ENCODE data around the gene SCCPDH.

The SCCPDH gene

DNA sequence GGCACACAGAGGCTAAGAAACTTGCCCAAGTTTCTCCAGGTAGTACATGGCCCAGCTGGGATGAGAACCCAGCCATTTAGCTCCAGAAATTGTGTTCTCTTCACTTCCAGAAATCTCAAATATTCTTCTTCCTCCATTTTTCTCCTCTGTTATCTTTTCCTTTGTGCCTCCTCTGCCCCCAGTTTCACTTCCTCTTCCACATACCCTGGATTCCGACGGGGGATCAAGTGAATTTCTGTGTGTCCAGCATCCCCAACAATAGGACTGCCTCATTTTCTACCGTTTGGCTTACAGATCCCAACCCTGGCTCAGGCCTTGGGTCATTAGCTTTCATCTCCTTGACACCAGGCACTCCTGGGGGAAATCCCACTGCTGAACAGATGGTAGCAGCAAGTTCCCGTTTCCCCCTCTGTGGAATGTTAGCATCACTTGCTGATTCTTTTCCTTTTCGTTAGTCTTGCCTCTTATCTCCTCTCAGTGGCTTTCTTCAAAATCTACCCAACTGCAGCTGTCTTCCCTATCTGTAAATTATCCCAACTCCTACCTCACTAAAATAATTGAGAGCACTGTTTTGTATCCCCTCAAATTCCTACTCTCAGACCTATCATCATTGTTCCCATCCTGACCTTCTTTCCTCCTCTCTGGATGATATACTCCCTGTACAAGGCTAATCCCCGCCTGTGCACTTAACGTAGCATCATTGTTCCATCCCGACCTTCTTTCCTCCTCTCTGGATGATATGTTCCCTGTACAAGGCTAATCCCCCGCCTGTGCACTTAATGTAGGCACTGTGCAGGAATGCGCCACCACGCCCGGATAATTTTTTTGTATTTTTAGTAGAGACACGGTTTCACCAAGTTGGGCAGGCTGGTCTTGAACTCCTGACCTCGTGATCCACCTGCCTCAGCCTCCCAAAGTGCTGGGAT is 36.5 kb downstream of the SCCPDH start:
- POLR2A ChIA-PET, result no interaction called here
- no peak for DNase-seq (ENCODE audit: extremely low spot score)

DNA sequence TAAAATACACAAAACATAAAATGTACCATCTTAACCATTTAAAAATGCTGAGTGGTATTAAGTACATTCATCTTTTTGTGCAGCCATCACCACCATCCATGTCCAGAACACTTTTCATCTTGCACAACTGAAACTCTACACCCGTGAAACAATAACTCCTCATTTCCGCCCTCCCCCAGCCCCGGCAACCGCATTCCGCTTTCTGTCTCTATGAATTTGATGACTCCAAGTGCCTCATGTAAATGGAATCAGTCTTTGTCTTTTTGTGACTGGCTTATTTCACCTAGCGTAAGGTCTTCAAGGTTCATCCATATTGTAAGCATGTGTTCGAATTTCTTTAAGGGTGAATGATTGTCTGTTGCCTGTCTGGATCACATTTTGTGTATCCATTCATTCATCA is 37.2 kb downstream of the SCCPDH start:
- ChIA-PET POLR2A (no interaction called here), CTCF (no interaction called here)
- no peak for DNase-seq (ENCODE audit: extremely low spot score)
- TF ChIP-seq TARDBP (IDR thresholded peaks at IDR 0.05) (no peak), BHLHE40 (IDR thresholded peaks at IDR 0.05; ENCODE audit: borderline replicate concordance) (no peak), HDGF (IDR thresholded peaks at IDR 0.05; ENCODE audit: borderline replicate concordance) (no peak), FOXK2 (IDR thresholded peaks at IDR 0.05) (no peak)

More for the DNA sequence above, 36.5 kb downstream of the SCCPDH start:
- CTCF ChIA-PET, result no interaction called here
- no peak for TF ChIP-seq L3MBTL2 (conservative IDR thresholded peaks at IDR 0.05)
- TF ChIP-seq ZNF384 (IDR thresholded peaks at IDR 0.05), result no peak
- no peak for TF ChIP-seq BHLHE40 (IDR thresholded peaks at IDR 0.05; ENCODE audit: borderline replicate concordance)
- no peak for TF ChIP-seq FOXM1 (IDR thresholded peaks at IDR 0.05; ENCODE audit: borderline replicate concordance)
- TF ChIP-seq, protein P1, sequence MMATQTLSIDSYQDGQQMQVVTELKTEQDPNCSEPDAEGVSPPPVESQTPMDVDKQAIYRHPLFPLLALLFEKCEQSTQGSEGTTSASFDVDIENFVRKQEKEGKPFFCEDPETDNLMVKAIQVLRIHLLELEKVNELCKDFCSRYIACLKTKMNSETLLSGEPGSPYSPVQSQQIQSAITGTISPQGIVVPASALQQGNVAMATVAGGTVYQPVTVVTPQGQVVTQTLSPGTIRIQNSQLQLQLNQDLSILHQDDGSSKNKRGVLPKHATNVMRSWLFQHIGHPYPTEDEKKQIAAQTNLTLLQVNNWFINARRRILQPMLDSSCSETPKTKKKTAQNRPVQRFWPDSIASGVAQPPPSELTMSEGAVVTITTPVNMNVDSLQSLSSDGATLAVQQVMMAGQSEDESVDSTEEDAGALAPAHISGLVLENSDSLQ (IDR thresholded peaks at IDR 0.05), result no peak
- no peak for TF ChIP-seq HDGF (IDR thresholded peaks at IDR 0.05; ENCODE audit: borderline replicate concordance)
- TF ChIP-seq SP1 (IDR thresholded peaks at IDR 0.05), result no peak
- TF ChIP-seq ARNT (IDR thresholded peaks at IDR 0.05), result no peak

DNA sequence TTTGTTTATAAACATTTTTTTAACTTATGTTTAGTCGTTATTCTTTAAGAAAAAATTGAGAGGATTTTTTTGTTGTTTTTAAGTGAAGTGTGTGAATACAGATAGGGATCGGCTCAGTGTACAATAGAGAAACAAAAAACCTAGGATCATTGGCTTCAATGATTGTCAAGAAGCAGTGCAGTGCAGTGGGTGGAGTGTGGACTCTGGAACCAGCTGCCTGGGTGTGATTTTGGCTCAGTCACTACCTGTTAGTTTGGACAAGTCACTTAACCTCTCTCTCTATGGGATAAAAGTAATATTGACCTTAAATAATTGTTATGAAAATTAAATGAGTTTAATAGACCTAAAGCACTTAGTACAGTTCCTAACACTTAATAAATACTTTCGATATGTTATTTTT is 41.3 kb downstream of the SCCPDH start:
- ChIA-PET POLR2A (no interaction called here), CTCF (no interaction called here)
- DNase-seq (ENCODE audit: extremely low spot score), result no peak
- TF ChIP-seq LEF1 (IDR thresholded peaks at IDR 0.05; ENCODE audit: borderline replicate concordance), result no peak
- TF ChIP-seq CTBP1 (IDR thresholded peaks at IDR 0.05; ENCODE audit: borderline replicate concordance), result no peak
- no peak for TF ChIP-seq BHLHE40 (IDR thresholded peaks at IDR 0.05; ENCODE audit: borderline replicate concordance)
- no peak for TF ChIP-seq SP1 (IDR thresholded peaks at IDR 0.05)
- TF ChIP-seq L3MBTL2 (conservative IDR thresholded peaks at IDR 0.05), result no peak
- TF ChIP-seq, protein P1 (IDR thresholded peaks at IDR 0.05), result no peak
- TF ChIP-seq ZNF384 (IDR thresholded peaks at IDR 0.05), result no peak
- TF ChIP-seq NFRKB (IDR thresholded peaks at IDR 0.05), result no peak
- no peak for TF ChIP-seq ELF4 (IDR thresholded peaks at IDR 0.05)
- no peak for TF ChIP-seq SUZ12 (IDR thresholded peaks at IDR 0.05)
- TF ChIP-seq ARNT (IDR thresholded peaks at IDR 0.05), result no peak
- no peak for TF ChIP-seq FOXA1 (IDR thresholded peaks at IDR 0.05)
- no peak for TF ChIP-seq FOXK2 (IDR thresholded peaks at IDR 0.05)
- no peak for TF ChIP-seq TARDBP (IDR thresholded peaks at IDR 0.05)
- TF ChIP-seq HDGF (IDR thresholded peaks at IDR 0.05; ENCODE audit: borderline replicate concordance), result no peak

DNA sequence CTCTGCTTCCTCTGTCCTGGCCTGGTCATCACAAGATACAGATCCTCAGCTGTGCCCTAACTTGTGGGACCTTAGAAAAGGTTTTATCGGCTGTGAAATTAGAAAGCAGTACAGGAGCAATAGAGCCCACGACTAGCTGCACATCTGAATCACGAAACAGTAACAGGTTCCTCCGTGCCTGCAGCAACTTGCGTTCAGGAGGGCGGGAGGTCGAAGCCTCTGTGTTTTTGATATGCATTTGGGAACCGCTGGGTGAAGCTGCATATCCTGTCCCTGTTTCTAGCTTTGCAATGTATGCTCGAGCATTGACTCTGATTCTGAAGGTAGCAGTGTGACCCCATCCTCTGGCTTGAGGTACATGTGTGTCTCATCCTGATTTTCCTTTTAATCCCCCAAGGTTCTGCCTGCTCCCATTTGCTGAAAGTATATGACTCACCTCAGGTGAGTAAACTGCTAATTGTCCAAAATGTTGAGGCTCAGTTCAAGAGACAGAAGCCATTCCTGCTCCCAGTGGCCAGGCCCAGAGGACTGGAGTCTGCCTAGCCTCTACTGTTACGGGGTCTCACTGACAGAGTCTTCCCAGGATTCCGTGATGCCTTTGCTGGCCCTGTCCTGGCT is 44.3 kb downstream of the SCCPDH start:
- POLR2A ChIA-PET, result no interaction called here
- CTCF ChIA-PET, result no interaction called here

DNA sequence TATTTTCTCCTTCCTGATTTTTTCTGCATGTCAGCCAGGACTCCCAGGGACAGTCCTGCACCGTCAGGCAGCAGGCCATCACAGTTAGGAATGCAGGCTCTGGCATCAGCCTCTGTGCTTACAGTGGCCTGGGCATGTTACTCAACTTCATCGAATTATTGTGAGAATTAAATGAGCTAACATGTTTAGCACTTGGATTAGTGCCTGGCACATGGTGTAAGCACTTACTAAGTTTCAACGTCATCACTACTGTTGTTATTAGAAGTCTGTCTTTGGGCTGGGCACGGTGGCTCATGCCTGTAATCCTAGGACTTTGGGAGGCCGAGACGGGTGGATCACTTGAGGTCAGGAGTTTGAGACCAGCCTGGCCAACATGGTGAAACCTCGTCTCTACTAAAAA is 45.1 kb downstream of the SCCPDH start:
- ChIA-PET CTCF (no interaction called here), POLR2A (no interaction called here)
- no peak for DNase-seq (ENCODE audit: extremely low spot score)
- TF ChIP-seq, protein P1 (IDR thresholded peaks at IDR 0.05), result no peak
- TF ChIP-seq BHLHE40 (IDR thresholded peaks at IDR 0.05; ENCODE audit: borderline replicate concordance), result no peak
- TF ChIP-seq FOXK2 (IDR thresholded peaks at IDR 0.05), result no peak
- no peak for TF ChIP-seq ARNT (IDR thresholded peaks at IDR 0.05)
- no peak for TF ChIP-seq FOXA1 (IDR thresholded peaks at IDR 0.05)
- no peak for TF ChIP-seq NFRKB (IDR thresholded peaks at IDR 0.05)
- TF ChIP-seq ZNF384 (IDR thresholded peaks at IDR 0.05), result no peak
- TF ChIP-seq HDGF (IDR thresholded peaks at IDR 0.05; ENCODE audit: borderline replicate concordance), result no peak
- TF ChIP-seq ELF4 (IDR thresholded peaks at IDR 0.05), result no peak
- TF ChIP-seq SP1 (IDR thresholded peaks at IDR 0.05), result no peak
- no peak for TF ChIP-seq SUZ12 (IDR thresholded peaks at IDR 0.05)
- no peak for TF ChIP-seq FOXM1 (IDR thresholded peaks at IDR 0.05; ENCODE audit: borderline replicate concordance)
- TF ChIP-seq LEF1 (IDR thresholded peaks at IDR 0.05; ENCODE audit: borderline replicate concordance), result no peak
- TF ChIP-seq TARDBP (IDR thresholded peaks at IDR 0.05), result no peak
- no peak for TF ChIP-seq L3MBTL2 (conservative IDR thresholded peaks at IDR 0.05)
- TF ChIP-seq CTBP1 (IDR thresholded peaks at IDR 0.05; ENCODE audit: borderline replicate concordance), result no peak

More for the DNA sequence above, 44.3 kb downstream of the SCCPDH start:
- TF ChIP-seq FOXM1 (IDR thresholded peaks at IDR 0.05; ENCODE audit: borderline replicate concordance) (no peak), TARDBP (IDR thresholded peaks at IDR 0.05) (no peak), HDGF (IDR thresholded peaks at IDR 0.05; ENCODE audit: borderline replicate concordance) (no peak), FOXA1 (IDR thresholded peaks at IDR 0.05) (no peak), SUZ12 (IDR thresholded peaks at IDR 0.05) (no peak), L3MBTL2 (conservative IDR thresholded peaks at IDR 0.05) (no peak), ARNT (IDR thresholded peaks at IDR 0.05) (no peak), BHLHE40 (IDR thresholded peaks at IDR 0.05; ENCODE audit: borderline replicate concordance) (no peak), ZNF384 (IDR thresholded peaks at IDR 0.05) (no peak), LEF1 (IDR thresholded peaks at IDR 0.05; ENCODE audit: borderline replicate concordance) (no peak), NFRKB (IDR thresholded peaks at IDR 0.05) (no peak), CTBP1 (IDR thresholded peaks at IDR 0.05; ENCODE audit: borderline replicate concordance) (no peak), ELF4 (IDR thresholded peaks at IDR 0.05) (no peak)
- TF ChIP-seq, protein P1 (IDR thresholded peaks at IDR 0.05), result no peak
- no peak for DNase-seq (ENCODE audit: extremely low spot score)

All from HEK293T (cell line).